Suprapubic skin (tissue), 4 donors: ENCODE data around the gene TUBB6. TPM values are rescaled to one million over a fixed set of nuclear protein-coding genes. Genes with fewer than 3 reads are reported as not detected.

ENCODE experiments used
- DNase-seq, 2 donors: peaks; one replicate each; pipeline ENCODE4 v3.0.0-alpha.2; 2019; ENCODE audit warnings: low spot score in 2 of 2
- H3K27ac ChIP-seq: fragments of 200-600 bp; sonication (generic); one replicate; pipeline ENCODE4 v1.5.1; 2019
- H3K27me3 ChIP-seq: fragments of 200-600 bp; sonication (generic); one replicate; pipeline ENCODE4 v1.5.1; 2019
- H3K36me3 ChIP-seq: fragments of 200-600 bp; sonication (generic); one replicate; pipeline ENCODE4 v1.5.1; 2019
- H3K4me1 ChIP-seq: fragments of 200-600 bp; sonication (generic); one replicate; pipeline ENCODE4 v1.5.1; 2019
- H3K4me3 ChIP-seq: fragments of 200-600 bp; sonication (generic); one replicate; pipeline ENCODE4 v1.5.1; 2019; ENCODE audit warnings: mild to moderate bottlenecking
- H3K9me3 ChIP-seq: fragments of 200-600 bp; sonication (generic); one replicate; pipeline ENCODE4 v1.5.1; 2019
- CTCF ChIP-seq, 2 donors: fragments of 200-600 bp in 1 of 2; fragments of 450-650 bp in 1 of 2; sonication (generic) in 1 of 2; IDR thresholded peaks; one replicate each; pipeline ENCODE4 v1.5.1; 2016 to 2019; ENCODE audit warnings: antibody characterized with exemption in 2 of 2, mild to moderate bottlenecking in 1 of 2, moderate library complexity in 1 of 2
- EP300 ChIP-seq: sonication (generic); formaldehyde crosslinking; IDR thresholded peaks from one replicate; pipeline ENCODE4 v1.6.1; 2017; ENCODE audit warnings: antibody characterized with exemption
- POLR2A ChIP-seq, 2 donors: fragments of 450-650 bp; IDR thresholded peaks; one replicate each; pipeline ENCODE4 v1.6.1; 2017; ENCODE audit warnings: antibody characterized with exemption in 2 of 2, mild to moderate bottlenecking in 2 of 2, moderate library complexity in 2 of 2
- POLR2AphosphoS5 ChIP-seq, 3 donors: sonication (generic); formaldehyde crosslinking; IDR thresholded peaks; one replicate each; pipeline ENCODE4 v1.6.1; 2017; ENCODE audit warnings: antibody characterized with exemption in 3 of 3
- WGBS: methylation state at CpG from one replicate; pipeline ENCODE4 v1.1.5; 2018; 5-methylcytosine and 5-hydroxymethylcytosine counted together
- total RNA-seq, 4 donors: library from RNA; depleted of rRNA; stranded (reverse); fragments of >200 nt; gene quantifications; one replicate each; pipeline ENCODE4 v1.1.0, GENCODE V29; 2016

Gene TUBB6
- total RNA-seq, 4 donors from 2014 or later, result 211 to 298 (median 220) TPM

- Histone ChIP-seq H3K27ac (peak overlapping the region; percentile 36), H3K4me3 (no peak overlapping the region), H3K4me1 (peaks cover 57% of the 10 kb centered on the region), H3K27me3 (no peaks in the 10 kb centered on the region), H3K9me3 (no peaks in the 10 kb centered on the region), H3K36me3 (peaks cover 37% of the 10 kb centered on the region)
- 27% methylated on average over 10 of the region's 10 CpGs for WGBS
- TF ChIP-seq CTCF (IDR thresholded peaks at IDR 0.05), result no peak
- no peak for TF ChIP-seq POLR2A (IDR thresholded peaks at IDR 0.05)
- no peak for TF ChIP-seq POLR2AphosphoS5 (IDR thresholded peaks at IDR 0.05)
- TF ChIP-seq EP300, result no peak
- DNase-seq, result no peak
Observed at GRCh38 chr18:12315490-12315889, 7.4 kb downstream of the TUBB6 start.

GRCh38 chr18:12315911-12316310 is 7.9 kb downstream of the TUBB6 start:
- Histone ChIP-seq H3K4me3 (no peak overlapping the region), H3K9me3 (no peaks in the 10 kb centered on the region), H3K36me3 (peaks cover 38% of the 10 kb centered on the region), H3K4me1 (peaks cover 53% of the 10 kb centered on the region), H3K27ac (peak overlapping the region; percentile 36), H3K27me3 (no peaks in the 10 kb centered on the region)
- WGBS, result 32% methylated on average over 5 of the region's 5 CpGs
- DNase-seq, result peak in 1 of 2 donors; percentile 79
- peak in 1 of 3 donors; percentile 10 for TF ChIP-seq POLR2AphosphoS5 (IDR thresholded peaks at IDR 0.05)
- no peak for TF ChIP-seq CTCF (IDR thresholded peaks at IDR 0.05)

- Histone ChIP-seq H3K4me1 (peaks cover 59% of the 10 kb centered on the region), H3K27me3 (no peaks in the 10 kb centered on the region), H3K27ac (peak overlapping the region; percentile 39), H3K9me3 (no peaks in the 10 kb centered on the region), H3K36me3 (peaks cover 27% of the 10 kb centered on the region), H3K4me3 (no peak overlapping the region)
- TF ChIP-seq POLR2A (IDR thresholded peaks at IDR 0.05), result no peak
- no peak for TF ChIP-seq POLR2AphosphoS5 (IDR thresholded peaks at IDR 0.05)
- TF ChIP-seq EP300, result no peak
- no peak for TF ChIP-seq CTCF (IDR thresholded peaks at IDR 0.05)
- 42% methylated on average over 6 of the region's 6 CpGs for WGBS
- peak in 1 of 2 donors; percentile 66 for DNase-seq
Observed at GRCh38 chr18:12317664-12318333, 9.8 kb downstream of the TUBB6 start.

DNA sequence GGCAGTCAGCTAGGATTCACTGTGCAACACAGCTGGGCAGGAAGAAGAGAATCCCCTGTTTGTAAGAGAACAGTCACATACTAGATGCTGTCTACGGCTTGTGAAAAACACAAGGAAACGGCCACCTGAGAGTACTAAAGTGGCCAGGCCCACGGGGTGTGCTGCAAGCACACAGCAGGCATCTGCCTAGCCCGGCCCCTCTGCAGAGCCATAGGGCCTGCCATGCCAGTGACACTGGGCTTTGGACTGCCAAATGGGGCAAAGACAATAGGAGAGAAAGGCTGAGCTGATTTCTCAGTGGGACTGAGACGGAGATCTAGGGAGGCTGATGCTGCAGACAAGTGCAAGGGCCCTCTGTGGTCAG is 10.3 kb downstream of the TUBB6 start:
- TF ChIP-seq POLR2AphosphoS5 (IDR thresholded peaks at IDR 0.05), result no peak
- TF ChIP-seq POLR2A (IDR thresholded peaks at IDR 0.05), result no peak
- TF ChIP-seq EP300, result no peak
- no peak for TF ChIP-seq CTCF (IDR thresholded peaks at IDR 0.05)
- Histone ChIP-seq H3K36me3 (peaks cover 30% of the 10 kb centered on the region), H3K27me3 (no peaks in the 10 kb centered on the region), H3K9me3 (no peaks in the 10 kb centered on the region), H3K27ac (peak overlapping the region; percentile 39), H3K4me3 (no peak overlapping the region), H3K4me1 (peaks cover 56% of the 10 kb centered on the region)
- no peak for DNase-seq
- 46% methylated on average over 5 of the region's 5 CpGs for WGBS

DNA sequence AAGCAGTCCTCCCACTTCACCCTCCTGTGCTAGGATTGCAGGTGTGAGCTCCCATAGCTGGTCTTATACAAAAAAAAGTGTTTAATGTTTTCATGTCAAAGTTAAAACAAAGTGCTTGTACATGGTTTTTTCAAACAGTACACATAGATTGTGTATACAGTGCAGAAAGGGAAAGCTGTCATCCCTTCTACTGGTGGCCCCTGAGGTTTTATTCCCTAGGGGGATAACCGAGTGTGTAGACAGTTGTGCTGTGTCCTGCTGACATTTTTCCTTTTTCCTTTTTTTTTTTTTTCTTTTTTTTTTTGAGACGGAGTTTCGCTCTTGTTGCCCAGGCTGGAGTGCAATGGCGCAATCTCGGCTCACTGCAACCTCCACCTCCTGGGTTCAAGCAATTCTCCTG is 10.8 kb downstream of the TUBB6 start:
- no peak overlapping the region for H3K27ac ChIP-seq
- DNase-seq, result no peak
- peaks cover 50% of the 10 kb centered on the region for H3K4me1 ChIP-seq
- H3K9me3 ChIP-seq, result no peaks in the 10 kb centered on the region
- H3K27me3 ChIP-seq, result no peaks in the 10 kb centered on the region
- peaks cover 30% of the 10 kb centered on the region for H3K36me3 ChIP-seq
- H3K4me3 ChIP-seq, result no peak overlapping the region
- no peak for TF ChIP-seq POLR2A (IDR thresholded peaks at IDR 0.05)
- TF ChIP-seq EP300, result no peak
- TF ChIP-seq POLR2AphosphoS5 (IDR thresholded peaks at IDR 0.05), result no peak
- TF ChIP-seq CTCF (IDR thresholded peaks at IDR 0.05), result no peak
- 92% methylated on average over 5 of the region's 5 CpGs for WGBS
